Stimulated activated CD4-positive, alpha-beta T cell treated with anti-CD3 and anti-CD28 coated beads, Interleukin-15, amount 100 ng/mL, for 48 hours (primary cell): ENCODE data around the gene PHF21B.
A peak's percentile ranks its signal among the peaks of the same experiment; 100 is the strongest.

Source experiments
- DNase-seq, 2 donors: peaks; one replicate each; pipeline ENCODE4 v3.0.0-alpha.2; 2020; ENCODE audit warnings: low read depth in 2 of 2

Gene PHF21B

GRCh38 chr22:44990328-44990727 lies 19.5 kb downstream of the PHF21B start:
- no peak for DNase-seq

DNA sequence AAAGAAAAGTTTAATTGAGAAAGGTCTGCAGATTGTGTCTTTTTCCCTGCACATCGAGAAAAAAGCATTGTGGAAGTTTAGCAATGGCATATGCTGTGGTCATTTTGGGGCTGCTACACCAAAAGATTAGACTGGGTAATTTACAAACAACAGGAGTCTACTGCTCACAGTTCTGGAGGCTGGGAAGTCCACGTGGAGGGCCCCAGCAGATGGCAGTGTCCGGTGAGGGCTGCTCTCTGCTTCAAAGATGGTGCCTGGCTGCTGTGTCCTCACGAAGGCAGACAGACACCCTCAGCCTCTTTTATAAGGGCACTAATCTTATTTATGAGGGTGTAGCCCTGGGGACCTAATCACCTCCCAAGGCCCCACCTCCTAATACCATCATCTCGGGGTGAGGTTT lies 21.1 kb downstream of the PHF21B start:
- no peak for DNase-seq

GRCh38 chr22:44986926-44987325 lies 22.9 kb downstream of the PHF21B start:
- no peak for DNase-seq

- DNase-seq: no peak
Measured at GRCh38 chr22:44985906-44986527, 23.8 kb downstream of the PHF21B start.

GRCh38 chr22:44983878-44984482 lies 25.8 kb downstream of the PHF21B start:
- no peak for DNase-seq

DNA sequence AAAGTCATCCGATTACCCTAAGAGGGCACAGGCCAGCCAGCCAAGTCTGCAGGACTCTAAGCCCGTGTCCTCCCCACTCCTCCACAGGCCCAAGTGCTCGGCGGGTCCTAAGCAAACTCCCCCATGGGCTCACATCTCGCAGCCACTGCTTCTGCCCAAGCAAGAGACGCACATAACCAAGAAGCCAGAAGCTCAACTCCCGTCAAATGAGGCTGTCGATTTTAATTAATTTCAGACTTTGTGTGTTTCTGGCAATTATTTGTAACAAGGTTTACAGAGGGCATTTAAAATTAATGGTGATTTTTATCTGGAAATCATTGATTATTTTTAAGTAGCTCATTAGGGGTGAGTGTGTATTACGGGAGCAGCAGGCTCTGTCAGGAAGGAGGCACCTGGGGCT lies 27.4 kb downstream of the PHF21B start:
- no peak for DNase-seq

DNA sequence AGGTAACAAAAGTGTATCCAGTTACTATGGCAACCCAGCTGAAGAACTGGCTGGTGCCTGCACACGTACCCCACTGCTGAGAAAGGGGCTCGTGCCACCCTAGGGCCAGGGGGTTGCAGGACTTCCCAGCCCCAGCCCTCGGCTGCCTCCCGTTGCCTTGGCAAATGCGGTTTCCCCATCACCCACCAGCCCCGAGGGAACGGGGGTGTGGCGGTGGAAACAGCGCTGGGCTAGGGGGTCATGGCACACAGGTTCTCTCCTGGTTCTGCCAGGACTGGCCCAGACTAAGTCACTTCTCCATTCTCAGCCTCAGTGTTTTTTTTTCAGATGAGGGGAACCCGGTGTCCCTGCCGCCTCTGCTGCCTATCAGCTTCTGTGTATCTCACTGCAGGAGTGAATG lies 27.9 kb downstream of the PHF21B start:
- DNase-seq: no peak

- no peak for DNase-seq
Measured at GRCh38 chr22:44979154-44979553, 30.7 kb downstream of the PHF21B start.

DNA sequence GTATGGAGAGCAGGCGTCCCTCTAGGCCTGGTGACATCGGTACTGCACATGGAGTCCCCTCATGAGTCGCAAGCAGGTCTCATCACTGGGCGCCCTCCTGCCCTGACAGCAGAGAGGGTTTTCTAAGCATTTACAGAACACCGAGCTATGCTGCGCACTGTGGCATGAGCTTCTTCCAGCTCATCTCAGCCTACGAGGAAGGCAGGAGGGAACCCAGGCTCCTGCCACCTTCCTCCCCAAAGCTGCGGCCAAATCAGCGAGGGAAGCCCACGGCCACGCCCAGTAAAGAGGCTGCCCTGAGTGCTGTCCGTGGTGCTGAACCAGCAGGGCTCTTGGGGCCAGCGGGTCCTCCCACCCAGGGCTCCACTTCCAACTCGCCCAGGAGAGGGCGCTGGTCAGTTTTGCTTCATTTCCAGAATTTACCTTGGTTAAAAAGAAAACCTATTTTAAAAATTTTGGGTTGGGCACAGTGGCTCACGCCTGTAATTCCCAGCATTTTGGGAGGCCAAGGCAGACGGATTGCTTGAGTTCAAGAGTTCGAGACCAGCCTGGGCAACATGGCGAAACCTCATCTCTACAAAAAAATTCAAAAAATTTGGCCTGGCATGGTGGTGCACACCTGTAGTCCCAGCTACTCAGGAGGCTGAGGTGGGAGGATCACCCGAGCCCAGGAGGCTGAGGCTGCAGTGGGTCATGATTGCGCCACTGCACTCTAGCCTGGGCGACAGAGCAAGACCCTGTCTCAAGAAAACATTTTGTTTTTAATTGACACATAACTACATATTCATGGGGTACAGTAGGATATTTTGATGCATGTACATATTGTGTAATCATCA lies 34.2 kb downstream of the PHF21B start:
- DNase-seq: peak; percentile 62 to 74

GRCh38 chr22:44974454-44974853 lies 35.4 kb downstream of the PHF21B start:
- DNase-seq: no peak

GRCh38 chr22:44973829-44974228 lies 36.0 kb downstream of the PHF21B start:
- DNase-seq: no peak

- peak in 1 of 2 donors; percentile 2 for DNase-seq
Measured at GRCh38 chr22:44972363-44973083, 37.3 kb downstream of the PHF21B start.

DNA sequence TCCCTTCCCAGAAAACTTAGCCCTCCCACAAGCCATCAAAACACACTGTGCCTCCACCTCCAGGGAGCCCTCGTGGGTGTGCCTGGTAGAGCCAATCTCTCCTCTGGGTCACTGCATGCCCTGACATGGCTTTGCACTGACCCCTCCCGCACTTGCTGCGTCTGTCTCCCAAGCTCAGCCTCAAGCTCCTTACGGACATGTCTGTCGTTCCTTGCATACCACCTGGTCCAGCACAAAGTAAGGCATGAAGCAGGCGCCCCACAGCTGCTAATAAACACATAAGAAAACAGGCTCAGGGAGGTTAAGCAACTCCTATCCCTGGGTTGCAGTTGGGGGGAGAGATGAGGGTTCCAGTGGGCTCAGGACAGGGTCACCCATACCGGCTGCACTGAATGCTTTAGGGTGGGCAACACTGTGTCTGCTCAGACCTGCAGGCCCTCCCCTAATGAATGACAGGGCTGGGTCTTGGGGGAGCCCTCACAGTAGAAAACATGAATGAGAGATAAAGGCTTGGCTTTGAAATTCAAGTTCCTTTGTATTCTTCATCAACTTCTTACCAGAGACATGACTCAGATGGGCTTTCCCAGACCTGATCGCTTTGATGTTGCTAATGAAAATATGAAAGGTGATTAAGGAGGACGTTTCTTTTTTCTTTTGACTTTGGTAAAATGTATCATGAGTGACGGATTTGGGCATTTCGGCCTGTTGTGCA lies 38.0 kb downstream of the PHF21B start:
- no peak for DNase-seq

DNA sequence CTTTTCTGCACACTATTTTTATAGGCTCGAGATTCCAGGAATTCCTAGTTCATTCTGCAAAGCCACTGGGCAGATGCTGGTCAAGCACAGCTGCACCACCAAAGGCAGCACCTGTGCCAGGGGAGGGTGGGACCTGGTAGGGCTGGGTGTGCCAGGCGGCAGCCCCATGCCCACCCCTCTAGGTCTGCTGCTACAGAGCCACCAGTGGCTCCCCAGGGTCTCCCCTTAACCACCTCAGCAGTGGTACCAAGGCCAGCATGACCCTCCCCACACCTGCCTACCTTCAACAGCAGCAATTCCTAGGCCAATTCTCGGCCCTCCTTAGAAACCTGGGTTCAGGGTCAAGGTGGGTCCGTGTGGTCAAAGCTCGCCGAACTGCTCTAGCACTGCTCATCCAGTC lies 39.5 kb downstream of the PHF21B start:
- DNase-seq: no peak

- DNase-seq: no peak
Measured at GRCh38 chr22:44969817-44970216, 40.0 kb downstream of the PHF21B start.

GRCh38 chr22:44968736-44969135 lies 41.1 kb downstream of the PHF21B start:
- DNase-seq: no peak

DNA sequence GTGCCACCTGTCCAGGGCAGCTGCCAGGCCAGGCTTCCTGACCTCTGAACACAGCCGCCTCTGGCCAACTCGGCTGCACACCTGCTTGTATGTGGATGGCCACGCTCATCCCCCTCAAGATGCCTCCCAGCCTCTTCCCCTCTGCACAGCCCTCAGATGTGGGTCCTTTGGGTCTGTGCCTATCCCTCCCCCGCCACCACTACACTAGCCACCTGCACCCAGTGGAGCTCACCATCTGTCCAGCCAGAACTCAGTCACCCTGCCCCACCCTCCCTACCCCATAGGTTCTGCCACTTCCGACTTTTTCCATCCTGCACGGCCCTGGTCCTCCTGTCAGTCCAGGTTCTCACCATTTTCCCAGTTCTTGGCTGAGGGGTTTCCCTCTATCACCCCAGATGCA lies 44.6 kb downstream of the PHF21B start:
- DNase-seq: no peak

GRCh38 chr22:44964722-44965078 lies 45.1 kb downstream of the PHF21B start:
- DNase-seq: no peak

- no peak for DNase-seq
Measured at GRCh38 chr22:44963832-44964721, 45.7 kb downstream of the PHF21B start.

GRCh38 chr22:44962741-44963454 lies 46.9 kb downstream of the PHF21B start:
- DNase-seq: no peak
